GM19099 (cell line): ENCODE data around the gene ERCC6L2.

ENCODE experiments used
- POLR2A ChIP-seq: IDR thresholded peaks from 3 replicates; pipeline ENCODE4 v1.6.1; 2011; ENCODE audit warnings: low read depth; ENCODE audit not compliant: insufficient read length; ENCODE audit errors: extremely low read depth

ERCC6L2 gene

GRCh38 chr9:96006296-96006879, 130.9 kb downstream of the ERCC6L2 start:
- TF ChIP-seq POLR2A: no peak

GRCh38 chr9:96006961-96007360, 131.5 kb downstream of the ERCC6L2 start:
- no peak for TF ChIP-seq POLR2A

DNA sequence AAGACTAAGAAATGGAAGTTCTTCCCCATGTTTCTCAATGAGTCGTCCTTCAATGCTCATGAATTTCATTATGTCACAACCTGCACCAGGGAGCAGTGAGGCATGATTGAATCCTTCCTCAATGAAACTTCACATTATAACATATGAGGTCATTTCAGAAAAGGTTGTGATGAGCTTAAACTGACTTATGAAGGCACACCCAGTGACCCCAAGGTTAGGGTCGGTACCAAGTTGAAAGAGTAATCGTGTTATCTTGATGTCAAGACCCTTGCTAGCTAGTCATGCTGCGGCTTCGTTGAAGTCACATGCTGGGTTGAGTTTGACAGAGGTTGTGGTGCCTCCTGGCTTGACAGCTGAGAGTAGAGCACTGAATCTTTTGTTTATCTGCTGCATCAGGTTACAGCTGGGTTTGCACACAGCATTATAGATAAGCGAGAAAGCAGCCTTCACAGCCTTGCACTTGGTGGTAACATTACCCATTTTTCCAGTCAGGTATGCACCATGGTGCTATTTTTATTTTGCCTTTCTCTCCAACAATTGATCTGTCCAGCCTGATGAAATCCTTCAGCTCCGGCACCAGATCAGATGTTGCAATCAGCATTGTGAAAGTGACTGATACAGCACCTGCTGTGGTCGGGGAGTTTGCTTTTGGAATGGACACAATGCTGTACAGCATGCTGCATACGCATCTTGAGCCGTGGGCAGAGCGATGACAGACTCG, 133.2 kb downstream of the ERCC6L2 start:
- no peak for TF ChIP-seq POLR2A

GRCh38 chr9:96009223-96009602, 133.7 kb downstream of the ERCC6L2 start:
- no peak for TF ChIP-seq POLR2A

DNA sequence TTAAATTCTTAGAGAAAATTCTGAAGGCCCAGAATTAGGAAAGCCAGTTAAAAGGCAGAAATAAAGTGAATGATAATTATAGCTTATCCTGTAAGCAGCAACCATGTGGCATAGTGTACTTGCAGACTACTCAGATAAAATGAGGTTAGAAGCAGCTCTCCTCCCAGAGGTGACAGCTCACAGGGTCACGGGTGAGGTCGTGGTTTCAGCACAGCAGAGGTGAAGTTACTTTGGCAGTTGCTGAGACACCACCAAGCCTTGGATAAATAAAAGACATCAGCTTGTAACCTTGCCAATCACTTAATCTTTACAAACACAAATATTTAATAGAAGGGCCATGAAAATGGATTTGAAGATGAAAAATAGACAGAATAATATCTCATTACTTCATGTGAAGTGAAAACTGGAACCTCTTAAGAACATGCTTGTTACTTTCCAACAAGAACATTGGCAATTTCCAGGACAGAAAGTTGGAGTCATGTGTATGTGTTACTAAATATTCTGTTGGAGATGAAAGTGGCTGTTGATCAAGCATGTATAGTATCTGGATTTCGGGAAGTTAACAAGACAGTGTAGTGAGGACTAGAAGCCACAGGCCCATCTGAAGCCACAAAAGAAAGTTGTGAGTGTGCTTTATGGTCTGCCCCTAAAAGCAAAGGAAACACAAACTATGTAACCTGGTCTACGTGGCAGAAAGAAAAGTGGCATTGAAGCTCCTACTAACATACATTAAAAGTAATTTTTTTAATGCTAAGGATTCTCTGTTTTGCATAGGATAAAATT, 134.4 kb downstream of the ERCC6L2 start:
- no peak for TF ChIP-seq POLR2A

GRCh38 chr9:96014078-96014477, 138.6 kb downstream of the ERCC6L2 start:
- no peak for TF ChIP-seq POLR2A

DNA sequence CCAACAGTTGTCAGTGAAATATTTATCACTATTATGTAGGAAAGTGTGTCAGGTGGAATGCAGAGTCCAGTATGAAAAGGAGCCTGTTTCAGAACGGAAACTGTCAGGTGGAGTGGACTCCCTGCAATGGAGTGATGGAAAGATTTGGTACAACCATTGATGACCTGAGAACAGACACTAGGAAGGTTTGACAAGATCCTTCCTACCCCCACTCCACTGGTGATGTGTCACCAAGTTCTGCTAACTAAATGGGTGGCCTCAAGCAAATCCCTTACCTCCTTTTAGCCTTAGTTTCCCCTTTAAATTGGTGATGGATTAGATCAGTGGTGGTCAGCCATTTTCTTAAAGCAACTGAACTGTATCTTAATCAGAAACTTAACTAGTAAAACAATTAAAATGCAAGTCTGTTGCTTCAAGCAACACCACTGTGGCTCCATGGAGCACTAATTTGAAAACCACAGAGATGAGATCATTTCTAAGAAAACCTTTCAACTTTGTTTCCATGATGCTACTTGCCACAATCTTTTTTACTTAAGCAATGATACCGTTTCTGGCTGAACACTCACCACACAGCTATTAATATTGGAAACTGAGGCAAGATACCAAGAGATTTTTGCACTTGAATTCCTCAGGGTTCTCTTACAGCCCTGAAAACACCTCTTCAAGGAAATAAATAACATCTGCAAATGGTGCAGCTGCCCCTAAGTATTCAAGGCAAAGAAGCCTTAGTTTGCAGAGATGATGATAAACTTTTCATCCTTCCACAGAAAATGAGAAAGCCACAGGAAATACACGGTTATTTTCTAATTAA, 140.6 kb downstream of the ERCC6L2 start:
- no peak for TF ChIP-seq POLR2A
